GM12878 (cell line): ENCODE measurements around the gene PLEKHG4B. TPM values are rescaled to one million over a fixed set of nuclear protein-coding genes. Genes with fewer than 3 reads are reported as not detected.

Experiments
- ATAC-seq: fragments of 200-7000 bp; cut with Tn5 transposase; 3 replicates; pipeline ENCODE4 v1.9.1; 2020; ENCODE audit warnings: mild to moderate bottlenecking, moderate library complexity
- BruUV-seq: library from RNA; stranded (reverse); fragments of 400-500 nt; replicated peaks from 2 replicates; lab custom pipeline; 2021; lab: Mats Ljungman, UMichigan
- CTCF ChIA-PET: fragments of 300-600 bp; sonication (Branson Sonifier 250); formaldehyde crosslinking; extraction: SDS; loops from one replicate; lab custom pipeline; 2021; ENCODE audit warnings: inconsistent platforms; lab: Yijun Ruan, JAX
- POLR2A ChIA-PET: fragments of 350-600 bp; formaldehyde crosslinking; extraction: SDS; loops from one replicate; lab custom pipeline; 2021; ENCODE audit warnings: inconsistent platforms; lab: Charles Lee
- RAD21 ChIA-PET: fragments of 300-600 bp; sonication (Branson Sonifier 250); formaldehyde crosslinking; loops from one replicate; lab custom pipeline; 2023; ENCODE audit warnings: antibody characterized with exemption; ENCODE audit not compliant: unreplicated experiment; lab: Charles Lee
- SMC1A ChIA-PET: fragments of 300-600 bp; sonication (Branson Sonifier 250); formaldehyde crosslinking; loops from one replicate; lab custom pipeline; 2023; ENCODE audit not compliant: unreplicated experiment, uncharacterized antibody; lab: Charles Lee
- DNase-seq: peaks from one replicate; pipeline ENCODE4 v3.0.0-alpha.2; 2011; ENCODE audit warnings: low read depth, low spot score
- FAIRE-seq: peaks from 3 replicates; lab custom pipeline; 2011; peaks lifted over from hg19 to GRCh38; lab: Jason Lieb, UNC
- H2AFZ ChIP-seq: 2 replicates; pipeline ENCODE4 v1.6.0; 2011; ENCODE audit warnings: low read depth, low read length, control low read depth; ENCODE audit not compliant: control insufficient read depth
- H3K27ac ChIP-seq: 2 replicates; pipeline ENCODE4 v1.5.1; 2011; ENCODE audit warnings: control low read depth; ENCODE audit not compliant: control insufficient read depth, insufficient read depth
- H3K27me3 ChIP-seq, 2 experiments: replicated peaks in 1 of 2; 2 replicates each; pipeline versions ENCODE4 v1.6.0 to v1.6.1; 2011; ENCODE audit warnings: low read length in 1 of 2; ENCODE audit not compliant: control insufficient read depth in 2 of 2, insufficient read depth in 2 of 2
- H3K36me3 ChIP-seq, 2 experiments: 2 replicates each; pipeline ENCODE4 v1.5.1; 2011; ENCODE audit warnings: low read length in 1 of 2; ENCODE audit not compliant: control insufficient read depth in 2 of 2, insufficient read depth in 2 of 2
- H3K4me1 ChIP-seq: 2 replicates; pipeline ENCODE4 v1.6.1; 2011; ENCODE audit warnings: mild to moderate bottlenecking, low read length, moderate library complexity, mixed read lengths; ENCODE audit not compliant: control insufficient read depth, insufficient read depth
- H3K4me2 ChIP-seq: 2 replicates; pipeline ENCODE4 v1.6.0; 2011; ENCODE audit warnings: control low read depth; ENCODE audit not compliant: control insufficient read depth, insufficient read depth
- H3K4me3 ChIP-seq: fragments of 200-600 bp; sonication (generic); 2 replicates; pipeline ENCODE4 v1.5.1; 2016
- H3K79me2 ChIP-seq: 2 replicates; pipeline ENCODE4 v1.6.0; 2011; ENCODE audit warnings: low read length; ENCODE audit not compliant: control insufficient read depth, insufficient read depth
- H3K9ac ChIP-seq: 2 replicates; pipeline ENCODE4 v1.8.0; 2011; ENCODE audit warnings: low read length, control low read depth, mixed read lengths; ENCODE audit not compliant: control insufficient read depth, insufficient read depth
- H3K9me3 ChIP-seq: replicated peaks from 3 replicates; pipeline ENCODE4 v1.5.1; 2011; ENCODE audit warnings: mild to moderate bottlenecking, low read length; ENCODE audit not compliant: control insufficient read depth, insufficient read depth
- H4K20me1 ChIP-seq: 2 replicates; pipeline ENCODE4 v1.6.0; 2011; ENCODE audit not compliant: control insufficient read depth, insufficient read depth
- BCL11A ChIP-seq: IDR thresholded peaks from 2 replicates; pipeline ENCODE4 v1.6.1; 2011; ENCODE audit warnings: low read depth, low read length
- CEBPB ChIP-seq, 2 experiments: fragments of 150-350 bp in 1 of 2; IDR thresholded peaks; 2 replicates each; pipeline ENCODE4 v1.6.1; 2012 to 2014; ENCODE audit warnings: low read depth in 2 of 2, low read length in 2 of 2, borderline replicate concordance in 1 of 2, inconsistent platforms in 1 of 2
- MEF2B ChIP-seq: fragments of 450-650 bp; IDR thresholded peaks from 2 replicates; pipeline ENCODE4 v1.6.1; 2018; ENCODE audit warnings: mild to moderate bottlenecking, moderate library complexity; ENCODE audit not compliant: partially characterized antibody, poor library complexity, severe bottlenecking
- MXI1 ChIP-seq: fragments of 150-350 bp; IDR thresholded peaks from 2 replicates; pipeline ENCODE4 v1.6.1; 2011; ENCODE audit warnings: low read depth, mild to moderate bottlenecking, inconsistent platforms, low read length, improper control_type of control experiment
- NFXL1 ChIP-seq: fragments of 450-650 bp; IDR thresholded peaks from 2 replicates; pipeline ENCODE4 v1.6.1; 2017; ENCODE audit warnings: antibody characterized with exemption, mild to moderate bottlenecking, borderline replicate concordance
- PAX8 ChIP-seq: fragments of 450-650 bp; IDR thresholded peaks from 2 replicates; pipeline ENCODE4 v1.6.1; 2017; ENCODE audit warnings: mild to moderate bottlenecking, moderate library complexity
- SPI1 ChIP-seq: IDR thresholded peaks from 2 replicates; pipeline ENCODE4 v1.6.1; 2011; ENCODE audit warnings: low read depth, mild to moderate bottlenecking, low read length, moderate library complexity, borderline replicate concordance; ENCODE audit not compliant: insufficient read depth
- SREBF1 ChIP-seq: IDR thresholded peaks from 2 replicates; pipeline ENCODE4 v1.6.1; 2012; ENCODE audit warnings: mild to moderate bottlenecking, low read length
- TARDBP ChIP-seq: IDR thresholded peaks from 2 replicates; pipeline ENCODE4 v1.6.1; 2016; ENCODE audit warnings: borderline replicate concordance
- ZNF24 ChIP-seq: fragments of 450-650 bp; IDR thresholded peaks from 2 replicates; pipeline ENCODE4 v1.6.1; 2017; ENCODE audit warnings: antibody characterized with exemption, mild to moderate bottlenecking
- ZNF592 ChIP-seq: fragments of 450-650 bp; IDR thresholded peaks from 2 replicates; pipeline ENCODE4 v1.6.1; 2017; ENCODE audit warnings: mild to moderate bottlenecking, moderate library complexity
- WGBS: methylation state at CpG from one replicate; pipeline ENCODE4 v1.1.6; 2016; ENCODE audit warnings: low lambda C conversion rate; ENCODE audit not compliant: insufficient replicate concordance, insufficient coverage; ENCODE audit errors: missing lambda C conversion rate; 5-methylcytosine and 5-hydroxymethylcytosine counted together
- in situ Hi-C: fragments of 300-500 bp; cut with MboI; formaldehyde crosslinking; loops from 9 replicates; pipeline ENCODE4 v1.14.3; 2018; ENCODE audit warnings: mixed read lengths
- intact Hi-C: fragments of 100-400 bp; cut with micrococcal nuclease; formaldehyde crosslinking; loops from one replicate; pipeline ENCODE4 v1.14.2; 2022; ENCODE audit not compliant: unreplicated experiment
- polyA plus RNA-seq, 11 experiments: library from polyadenylated mRNA; depleted of rRNA in 4 of 11; unstranded in 6 of 11; stranded (reverse) in 5 of 11; fragments of >200 nt; fragmentation: Nextera tagmentation in 4 of 11; fragmentation: Illumina TruSeq in 1 of 11; extraction: Ambion mirVana in 4 of 11; extraction: Trizol in 1 of 11; gene quantifications; 1 replicate in 1 of 11; 2 replicates in 10 of 11; pipeline versions ENCODE4 v1.2.1 to v1.2.3, GENCODE V29; 2011 to 2016; ENCODE audit warnings: inconsistent platforms in 2 of 11, missing spikeins in 2 of 11, low read depth in 1 of 11
- total RNA-seq, 4 experiments: library from RNA; depleted of rRNA in 3 of 4; stranded (reverse); fragments of >200 nt in 3 of 4; fragmentation: Illumina TruSeq in 1 of 4; extraction: Trizol in 1 of 4; gene quantifications; 2 replicates each; pipeline versions ENCODE4 v1.2.1 to v1.2.3, GENCODE V29; 2013 to 2021
- TF ChIP-seq, protein P1 (sequence below): fragments of 450-650 bp; IDR thresholded peaks from 2 replicates; pipeline ENCODE4 v1.6.1; 2014; ENCODE audit warnings: mild to moderate bottlenecking
- TF ChIP-seq, protein P2 (sequence below): IDR thresholded peaks from 2 replicates; pipeline ENCODE4 v1.6.1; 2012; ENCODE audit warnings: low read depth, low read length, improper control_type of control experiment
- TF ChIP-seq, protein P3 (sequence below): IDR thresholded peaks from 2 replicates; pipeline ENCODE4 v1.6.1; 2011; ENCODE audit warnings: low read depth, mild to moderate bottlenecking, low read length, moderate library complexity, borderline replicate concordance; ENCODE audit errors: extremely low read depth
- TF ChIP-seq, protein P4 (sequence below): fragments of 450-650 bp; IDR thresholded peaks from 2 replicates; pipeline ENCODE4 v1.6.1; 2018; ENCODE audit warnings: mild to moderate bottlenecking, low read depth, moderate library complexity; ENCODE audit not compliant: partially characterized antibody

Gene PLEKHG4B
- total and polyA plus RNA-seq, 10 of the 15 experiments (the other 5 are each of a cell fraction or from before 2014, with no cell fraction given): under 0.01 to 0.05 (median 0.01) TPM; not detected in 6

- no peak for ATAC-seq
- H3K4me1 ChIP-seq: no peaks in the 10 kb centered on the region
- no peaks in the 10 kb centered on the region for H4K20me1 ChIP-seq
- no peak overlapping the region for H3K4me3 ChIP-seq
- intact Hi-C loops (no loop called here), in situ Hi-C loops (no loop called here)
- WGBS: 36% methylated on average over 17 of the region's 17 CpGs
- FAIRE-seq: no peak
- ChIA-PET CTCF (no interaction called here), RAD21 (no interaction called here), POLR2A (no interaction called here), SMC1A (no interaction called here)
- H3K79me2 ChIP-seq: no peaks in the 10 kb centered on the region
- no peak overlapping the region for H3K27ac ChIP-seq
- H3K36me3 ChIP-seq: no peaks in the 10 kb centered on the region
- H3K9ac ChIP-seq: no peak overlapping the region
- peaks cover 2% of the 10 kb centered on the region; the same call in 2 of the 3 replicates for H3K9me3 ChIP-seq
- no peak overlapping the region for H3K4me2 ChIP-seq
- no peak for DNase-seq
- H2AFZ ChIP-seq: no peak overlapping the region
- H3K27me3 ChIP-seq: no peaks in the 10 kb centered on the region
- BruUV-seq: no TSS peak
- TF ChIP-seq CEBPB (IDR thresholded peaks at IDR 0.05; ENCODE audit: borderline replicate concordance in 1 of 2, low read depth in 2 of 2, low read length in 2 of 2): no peak
- no peak for TF ChIP-seq ZNF592
- TF ChIP-seq, protein P1, sequence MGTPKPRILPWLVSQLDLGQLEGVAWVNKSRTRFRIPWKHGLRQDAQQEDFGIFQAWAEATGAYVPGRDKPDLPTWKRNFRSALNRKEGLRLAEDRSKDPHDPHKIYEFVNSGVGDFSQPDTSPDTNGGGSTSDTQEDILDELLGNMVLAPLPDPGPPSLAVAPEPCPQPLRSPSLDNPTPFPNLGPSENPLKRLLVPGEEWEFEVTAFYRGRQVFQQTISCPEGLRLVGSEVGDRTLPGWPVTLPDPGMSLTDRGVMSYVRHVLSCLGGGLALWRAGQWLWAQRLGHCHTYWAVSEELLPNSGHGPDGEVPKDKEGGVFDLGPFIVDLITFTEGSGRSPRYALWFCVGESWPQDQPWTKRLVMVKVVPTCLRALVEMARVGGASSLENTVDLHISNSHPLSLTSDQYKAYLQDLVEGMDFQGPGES: no peak
- TF ChIP-seq, protein P2, sequence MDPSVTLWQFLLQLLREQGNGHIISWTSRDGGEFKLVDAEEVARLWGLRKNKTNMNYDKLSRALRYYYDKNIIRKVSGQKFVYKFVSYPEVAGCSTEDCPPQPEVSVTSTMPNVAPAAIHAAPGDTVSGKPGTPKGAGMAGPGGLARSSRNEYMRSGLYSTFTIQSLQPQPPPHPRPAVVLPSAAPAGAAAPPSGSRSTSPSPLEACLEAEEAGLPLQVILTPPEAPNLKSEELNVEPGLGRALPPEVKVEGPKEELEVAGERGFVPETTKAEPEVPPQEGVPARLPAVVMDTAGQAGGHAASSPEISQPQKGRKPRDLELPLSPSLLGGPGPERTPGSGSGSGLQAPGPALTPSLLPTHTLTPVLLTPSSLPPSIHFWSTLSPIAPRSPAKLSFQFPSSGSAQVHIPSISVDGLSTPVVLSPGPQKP: no peak
- TF ChIP-seq MEF2B: no peak
- TF ChIP-seq, protein P3, sequence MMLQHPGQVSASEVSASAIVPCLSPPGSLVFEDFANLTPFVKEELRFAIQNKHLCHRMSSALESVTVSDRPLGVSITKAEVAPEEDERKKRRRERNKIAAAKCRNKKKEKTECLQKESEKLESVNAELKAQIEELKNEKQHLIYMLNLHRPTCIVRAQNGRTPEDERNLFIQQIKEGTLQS: no peak
- TF ChIP-seq ZNF24: no peak
- TF ChIP-seq TARDBP: no peak
- no peak for TF ChIP-seq BCL11A
- TF ChIP-seq, protein P4, sequence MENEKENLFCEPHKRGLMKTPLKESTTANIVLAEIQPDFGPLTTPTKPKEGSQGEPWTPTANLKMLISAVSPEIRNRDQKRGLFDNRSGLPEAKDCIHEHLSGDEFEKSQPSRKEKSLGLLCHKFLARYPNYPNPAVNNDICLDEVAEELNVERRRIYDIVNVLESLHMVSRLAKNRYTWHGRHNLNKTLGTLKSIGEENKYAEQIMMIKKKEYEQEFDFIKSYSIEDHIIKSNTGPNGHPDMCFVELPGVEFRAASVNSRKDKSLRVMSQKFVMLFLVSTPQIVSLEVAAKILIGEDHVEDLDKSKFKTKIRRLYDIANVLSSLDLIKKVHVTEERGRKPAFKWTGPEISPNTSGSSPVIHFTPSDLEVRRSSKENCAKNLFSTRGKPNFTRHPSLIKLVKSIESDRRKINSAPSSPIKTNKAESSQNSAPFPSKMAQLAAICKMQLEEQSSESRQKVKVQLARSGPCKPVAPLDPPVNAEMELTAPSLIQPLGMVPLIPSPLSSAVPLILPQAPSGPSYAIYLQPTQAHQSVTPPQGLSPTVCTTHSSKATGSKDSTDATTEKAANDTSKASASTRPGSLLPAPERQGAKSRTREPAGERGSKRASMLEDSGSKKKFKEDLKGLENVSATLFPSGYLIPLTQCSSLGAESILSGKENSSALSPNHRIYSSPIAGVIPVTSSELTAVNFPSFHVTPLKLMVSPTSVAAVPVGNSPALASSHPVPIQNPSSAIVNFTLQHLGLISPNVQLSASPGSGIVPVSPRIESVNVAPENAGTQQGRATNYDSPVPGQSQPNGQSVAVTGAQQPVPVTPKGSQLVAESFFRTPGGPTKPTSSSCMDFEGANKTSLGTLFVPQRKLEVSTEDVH: no peak
- no peak for TF ChIP-seq SREBF1
- TF ChIP-seq SPI1: no peak
- TF ChIP-seq PAX8: no peak
- no peak for TF ChIP-seq MXI1
- no peak for TF ChIP-seq NFXL1
Observed at GRCh38 chr5:143041-143440, 51.1 kb downstream of the PLEKHG4B start.
